Endothelial cell (in vitro differentiated cells): Measurements from ENCODE around the gene ZSWIM4. TPM values are rescaled to one million over a fixed set of nuclear protein-coding genes. Genes with fewer than 3 reads are reported as not detected.

ENCODE experiments used
- DNase-seq: peaks from one replicate; pipeline ENCODE4 v3.0.0; 2021; ENCODE audit warnings: low spot score
- H3K27ac Mint-ChIP-seq: one replicate; pipeline ENCODE4 v1.8.0; 2021; ENCODE audit warnings: mixed read lengths, inconsistent platforms; ENCODE audit not compliant: unreplicated experiment
- H3K27me3 Mint-ChIP-seq: one replicate; pipeline ENCODE4 v1.8.0; 2021; ENCODE audit warnings: mild to moderate bottlenecking, moderate library complexity, mixed read lengths, inconsistent platforms; ENCODE audit not compliant: unreplicated experiment
- H3K36me3 Mint-ChIP-seq: one replicate; pipeline ENCODE4 v1.8.0; 2021; ENCODE audit warnings: mild to moderate bottlenecking, low read depth, mixed read lengths, inconsistent platforms; ENCODE audit not compliant: unreplicated experiment
- H3K4me1 Mint-ChIP-seq: one replicate; pipeline ENCODE4 v1.8.0; 2021; ENCODE audit warnings: mild to moderate bottlenecking, mixed read lengths, inconsistent platforms; ENCODE audit not compliant: unreplicated experiment
- H3K4me3 Mint-ChIP-seq: one replicate; pipeline ENCODE4 v1.8.0; 2021; ENCODE audit warnings: mild to moderate bottlenecking, mixed read lengths, inconsistent platforms; ENCODE audit not compliant: unreplicated experiment
- H3K9me3 Mint-ChIP-seq: one replicate; pipeline ENCODE4 v1.8.0; 2021; ENCODE audit warnings: mixed read lengths, inconsistent platforms; ENCODE audit not compliant: unreplicated experiment
- total RNA-seq: library from RNA; stranded (reverse); fragmentation: NEBNext Ultra II Directional; extraction: Animal tissue kit (Norgen Biotek cat#: 25700); gene quantifications from one replicate; pipeline ENCODE4 v1.2.1, GENCODE V29; 2021; ENCODE audit not compliant: unreplicated experiment
- TF ChIP-seq, protein P1 (sequence below): fragments of 200-600 bp; sonication (generic); IDR thresholded peaks from one replicate; pipeline ENCODE4 v1.5.0; 2021; ENCODE audit warnings: antibody characterized with exemption; ENCODE audit not compliant: unreplicated experiment

ZSWIM4 gene
- total RNA-seq, 1 donor from 2014 or later: 43.7 TPM

- Mint-ChIP-seq H3K36me3 (peaks cover 16% of the 10 kb centered on the region), H3K27me3 (no peaks in the 10 kb centered on the region), H3K4me3 (no peak overlapping the region), H3K4me1 (no peaks in the 10 kb centered on the region), H3K27ac (no peak overlapping the region), H3K9me3 (no peaks in the 10 kb centered on the region)
- DNase-seq: no peak
- TF ChIP-seq, protein P1, sequence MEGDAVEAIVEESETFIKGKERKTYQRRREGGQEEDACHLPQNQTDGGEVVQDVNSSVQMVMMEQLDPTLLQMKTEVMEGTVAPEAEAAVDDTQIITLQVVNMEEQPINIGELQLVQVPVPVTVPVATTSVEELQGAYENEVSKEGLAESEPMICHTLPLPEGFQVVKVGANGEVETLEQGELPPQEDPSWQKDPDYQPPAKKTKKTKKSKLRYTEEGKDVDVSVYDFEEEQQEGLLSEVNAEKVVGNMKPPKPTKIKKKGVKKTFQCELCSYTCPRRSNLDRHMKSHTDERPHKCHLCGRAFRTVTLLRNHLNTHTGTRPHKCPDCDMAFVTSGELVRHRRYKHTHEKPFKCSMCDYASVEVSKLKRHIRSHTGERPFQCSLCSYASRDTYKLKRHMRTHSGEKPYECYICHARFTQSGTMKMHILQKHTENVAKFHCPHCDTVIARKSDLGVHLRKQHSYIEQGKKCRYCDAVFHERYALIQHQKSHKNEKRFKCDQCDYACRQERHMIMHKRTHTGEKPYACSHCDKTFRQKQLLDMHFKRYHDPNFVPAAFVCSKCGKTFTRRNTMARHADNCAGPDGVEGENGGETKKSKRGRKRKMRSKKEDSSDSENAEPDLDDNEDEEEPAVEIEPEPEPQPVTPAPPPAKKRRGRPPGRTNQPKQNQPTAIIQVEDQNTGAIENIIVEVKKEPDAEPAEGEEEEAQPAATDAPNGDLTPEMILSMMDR: no peak
Observed at GRCh38 chr19:13803038-13803437, 7.8 kb downstream of the ZSWIM4 start.

GRCh38 chr19:13804830-13805683 lies 9.8 kb downstream of the ZSWIM4 start:
- Mint-ChIP-seq H3K4me1 (no peaks in the 10 kb centered on the region), H3K36me3 (peaks cover 20% of the 10 kb centered on the region), H3K27ac (no peak overlapping the region), H3K9me3 (no peaks in the 10 kb centered on the region), H3K27me3 (peaks cover 2% of the 10 kb centered on the region), H3K4me3 (peak overlapping the region; percentile 37)
- DNase-seq: peak; percentile 39
- TF ChIP-seq, protein P1: no peak

DNA sequence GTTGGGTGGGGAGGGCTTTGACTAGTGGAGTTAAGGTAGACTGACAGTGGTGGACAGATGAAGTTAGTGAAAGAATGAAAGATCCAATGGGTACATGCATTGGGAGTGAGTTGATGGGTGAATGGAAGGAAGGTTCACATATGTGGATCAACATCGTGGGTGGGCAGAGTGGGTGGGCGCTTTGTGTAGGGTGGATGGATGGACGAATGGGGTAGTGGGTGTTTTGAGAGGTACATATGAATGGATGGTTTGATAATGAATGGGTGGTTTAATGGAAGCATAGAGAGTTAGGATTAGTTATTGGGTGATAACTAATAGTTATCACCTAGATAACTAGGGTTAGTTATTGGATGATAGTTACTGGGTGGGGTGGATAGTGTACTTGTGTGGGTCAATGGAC lies 11.5 kb downstream of the ZSWIM4 start:
- H3K27me3 Mint-ChIP-seq: peaks cover 2% of the 10 kb centered on the region
- H3K9me3 Mint-ChIP-seq: no peaks in the 10 kb centered on the region
- peaks cover 12% of the 10 kb centered on the region for H3K36me3 Mint-ChIP-seq
- TF ChIP-seq, protein P1: no peak
- H3K27ac Mint-ChIP-seq: no peak overlapping the region
- H3K4me3 Mint-ChIP-seq: no peak overlapping the region
- DNase-seq: no peak
- no peaks in the 10 kb centered on the region for H3K4me1 Mint-ChIP-seq

DNA sequence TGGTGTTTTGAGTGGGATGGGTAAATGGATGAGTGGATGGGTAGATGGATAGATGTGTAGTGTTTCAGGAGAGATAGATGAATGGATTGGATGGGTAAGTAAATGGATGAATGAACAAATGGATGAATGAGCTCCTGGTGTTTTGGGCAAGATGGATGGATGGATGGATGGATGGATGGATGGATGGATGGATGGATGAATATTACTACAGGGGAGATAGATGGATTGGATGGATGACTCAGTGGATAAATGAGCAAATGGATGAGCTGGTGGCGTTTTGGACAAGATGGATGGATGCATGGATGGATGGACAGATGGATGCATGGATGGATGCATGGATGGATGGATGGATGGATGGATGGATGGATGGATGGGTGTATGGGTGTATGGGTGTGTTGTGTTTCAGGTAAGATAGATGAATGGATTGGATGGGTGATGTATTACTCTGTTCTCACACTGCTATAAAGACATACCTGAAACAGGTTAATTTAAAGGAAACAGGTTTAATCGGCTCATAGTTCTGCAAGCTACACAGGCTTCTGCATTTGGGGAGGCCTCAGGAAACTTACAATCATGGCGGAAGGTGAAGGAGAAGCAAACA lies 12.3 kb downstream of the ZSWIM4 start:
- H3K27me3 Mint-ChIP-seq: peaks cover 2% of the 10 kb centered on the region
- H3K9me3 Mint-ChIP-seq: no peaks in the 10 kb centered on the region
- H3K27ac Mint-ChIP-seq: no peak overlapping the region
- TF ChIP-seq, protein P1: no peak
- H3K4me1 Mint-ChIP-seq: no peaks in the 10 kb centered on the region
- no peak overlapping the region for H3K4me3 Mint-ChIP-seq
- no peak for DNase-seq
- H3K36me3 Mint-ChIP-seq: peaks cover 12% of the 10 kb centered on the region

GRCh38 chr19:13808856-13809255 lies 13.6 kb downstream of the ZSWIM4 start:
- Mint-ChIP-seq H3K36me3 (peaks cover 15% of the 10 kb centered on the region), H3K4me3 (no peak overlapping the region)

More at GRCh38 chr19:13808856-13809255, 13.6 kb downstream of the ZSWIM4 start:
- H3K27ac Mint-ChIP-seq: no peak overlapping the region
- peaks cover 2% of the 10 kb centered on the region for H3K27me3 Mint-ChIP-seq
- no peak for DNase-seq
- no peaks in the 10 kb centered on the region for H3K4me1 Mint-ChIP-seq
- TF ChIP-seq, protein P1: no peak
- no peaks in the 10 kb centered on the region for H3K9me3 Mint-ChIP-seq
